Peyer's patch (tissue), 4 donors: ENCODE results near the gene MYLK. TPM values are rescaled to one million over a fixed set of nuclear protein-coding genes. Genes with fewer than 3 reads are reported as not detected.

Source experiments
- DNase-seq, 3 donors: peaks; one replicate each; pipeline ENCODE4 v3.0.0-alpha.2; 2017 to 2019
- H3K27ac ChIP-seq, 4 donors: fragments of 200-600 bp; sonication (generic); one replicate each; pipeline ENCODE4 v1.5.1; 2016 to 2019
- H3K27me3 ChIP-seq, 2 donors: fragments of 200-600 bp; sonication (generic); one replicate each; pipeline ENCODE4 v1.5.1; 2019
- H3K36me3 ChIP-seq, 3 donors: fragments of 200-600 bp; sonication (generic); one replicate each; pipeline ENCODE4 v1.5.1; 2016 to 2019
- H3K4me1 ChIP-seq, 4 donors: fragments of 200-600 bp; sonication (generic); one replicate each; pipeline ENCODE4 v1.5.1; 2016 to 2019
- H3K4me3 ChIP-seq, 4 donors: fragments of 200-600 bp; sonication (generic); 1 replicate in 3 of 4; 2 replicates in 1 of 4; pipeline ENCODE4 v1.5.1; 2016 to 2019; ENCODE audit warnings: mild to moderate bottlenecking in 1 of 4
- H3K9me3 ChIP-seq, 4 donors: fragments of 200-600 bp; sonication (generic); one replicate each; pipeline ENCODE4 v1.5.1; 2016 to 2019; ENCODE audit warnings: mild to moderate bottlenecking in 1 of 4
- CTCF ChIP-seq, 6 experiments: fragments of 450-650 bp in 4 of 6; fragments of 200-600 bp in 2 of 6; sonication (generic) in 1 of 6; IDR thresholded peaks; one replicate each; pipeline ENCODE4 v1.5.1; 2017 to 2019; ENCODE audit warnings: antibody characterized with exemption in 6 of 6, mild to moderate bottlenecking in 3 of 6, moderate library complexity in 1 of 6
- POLR2A ChIP-seq, 2 donors: fragments of 450-650 bp; IDR thresholded peaks; one replicate each; pipeline ENCODE4 v1.5.1; 2017; ENCODE audit warnings: antibody characterized with exemption in 2 of 2, mild to moderate bottlenecking in 2 of 2, moderate library complexity in 2 of 2
- total RNA-seq, 4 donors: library from RNA; depleted of rRNA; stranded (reverse); fragments of >200 nt; gene quantifications; one replicate each; pipeline ENCODE4 v1.1.0, GENCODE V29; 2016

The MYLK gene
- total RNA-seq, 4 donors from 2014 or later, result 81.3 to 117 (median 94.1) TPM

GRCh38 chr3:123597561-123597960 is 286.6 kb downstream of the MYLK start:
- Histone ChIP-seq H3K27me3 (no peaks in the 10 kb centered on the region), H3K36me3 (no peaks in the 10 kb centered on the region), H3K4me1 (peaks cover 0 to 8% (median 0%) of the 10 kb centered on the region in 4 donors), H3K4me3 (no peak overlapping the region), H3K9me3 (no peaks in the 10 kb centered on the region), H3K27ac (no peak overlapping the region)
- TF ChIP-seq CTCF (IDR thresholded peaks at IDR 0.05) (no peak), POLR2A (IDR thresholded peaks at IDR 0.05) (no peak)
- DNase-seq, result no peak

- Histone ChIP-seq H3K27ac (no peak overlapping the region), H3K4me3 (no peak overlapping the region), H3K9me3 (peaks cover 0 to 6% (median 3%) of the 10 kb centered on the region in 4 donors), H3K4me1 (no peaks in the 10 kb centered on the region), H3K36me3 (no peaks in the 10 kb centered on the region), H3K27me3 (no peaks in the 10 kb centered on the region)
- no peak for TF ChIP-seq CTCF (IDR thresholded peaks at IDR 0.05)
- TF ChIP-seq POLR2A (IDR thresholded peaks at IDR 0.05), result no peak
- DNase-seq, result no peak
Measured at GRCh38 chr3:123595396-123596180, 288.5 kb downstream of the MYLK start.

GRCh38 chr3:123593381-123593780 is 290.8 kb downstream of the MYLK start:
- no peak for DNase-seq
- H3K36me3 ChIP-seq, result no peaks in the 10 kb centered on the region
- peaks cover 0 to 11% (median 4%) of the 10 kb centered on the region in 4 donors for H3K9me3 ChIP-seq
- TF ChIP-seq POLR2A (IDR thresholded peaks at IDR 0.05) (no peak), CTCF (IDR thresholded peaks at IDR 0.05) (no peak)
- no peaks in the 10 kb centered on the region for H3K4me1 ChIP-seq
- H3K4me3 ChIP-seq, result no peak overlapping the region
- H3K27me3 ChIP-seq, result no peaks in the 10 kb centered on the region
- no peak overlapping the region for H3K27ac ChIP-seq

- TF ChIP-seq POLR2A (IDR thresholded peaks at IDR 0.05) (no peak), CTCF (IDR thresholded peaks at IDR 0.05) (no peak)
- H3K4me1 ChIP-seq, result peaks cover 0 to 8% (median 0%) of the 10 kb centered on the region in 4 donors
- no peaks in the 10 kb centered on the region for H3K36me3 ChIP-seq
- H3K9me3 ChIP-seq, result peaks cover 0 to 11% (median 4%) of the 10 kb centered on the region in 4 donors
- no peak overlapping the region for H3K4me3 ChIP-seq
- H3K27ac ChIP-seq, result no peak overlapping the region
- no peaks in the 10 kb centered on the region for H3K27me3 ChIP-seq
- DNase-seq, result no peak
Measured at GRCh38 chr3:123590685-123591450, 293.3 kb downstream of the MYLK start.

- Histone ChIP-seq H3K4me3 (no peak overlapping the region), H3K27me3 (no peaks in the 10 kb centered on the region), H3K4me1 (peaks cover 0 to 19% (median 0%) of the 10 kb centered on the region in 4 donors), H3K27ac (no peak overlapping the region), H3K36me3 (no peaks in the 10 kb centered on the region), H3K9me3 (peaks cover 0 to 11% (median 4%) of the 10 kb centered on the region in 4 donors)
- DNase-seq, result no peak
- TF ChIP-seq POLR2A (IDR thresholded peaks at IDR 0.05), result no peak
- TF ChIP-seq CTCF (IDR thresholded peaks at IDR 0.05), result no peak
Measured at GRCh38 chr3:123587401-123587800, 296.7 kb downstream of the MYLK start.
